ENCODE measurements around the gene ADAT3.

Gene ADAT3

GRCh38 chr19:1918975-1919374 lies 13.8 kb downstream of the ADAT3 start:
- no peak for DNase-seq (ENCODE audit: extremely low read depth, low read depth)
- no peak overlapping the region for H3K4me3 ChIP-seq (replicated peaks; ENCODE audit: low read depth, low read length)
- no peak for TF ChIP-seq CTCF (IDR thresholded peaks at IDR 0.05; ENCODE audit: low read depth, low read length, missing control alignments)

GRCh38 chr19:1920644-1921043 lies 15.4 kb downstream of the ADAT3 start:
- DNase-seq (ENCODE audit: extremely low read depth, low read depth) = no peak
- no peak for TF ChIP-seq CTCF (IDR thresholded peaks at IDR 0.05; ENCODE audit: low read depth, low read length, missing control alignments)
- no peak overlapping the region for H3K4me3 ChIP-seq (replicated peaks; ENCODE audit: low read depth, low read length)

- TF ChIP-seq CTCF (IDR thresholded peaks at IDR 0.05; ENCODE audit: low read depth, low read length, missing control alignments) = no peak
- DNase-seq (ENCODE audit: extremely low read depth, low read depth) = no peak
- no peak overlapping the region for H3K4me3 ChIP-seq (replicated peaks; ENCODE audit: low read depth, low read length)
Observed at GRCh38 chr19:1921326-1921725, 16.1 kb downstream of the ADAT3 start.

- no peak for DNase-seq (ENCODE audit: extremely low read depth, low read depth)
- H3K4me3 ChIP-seq (replicated peaks; ENCODE audit: low read depth, low read length) = no peak overlapping the region
- no peak for TF ChIP-seq CTCF (IDR thresholded peaks at IDR 0.05; ENCODE audit: low read depth, low read length, missing control alignments)
Observed at GRCh38 chr19:1921825-1922224, 16.6 kb downstream of the ADAT3 start.

GRCh38 chr19:1922803-1923202 lies 17.6 kb downstream of the ADAT3 start:
- no peak for TF ChIP-seq CTCF (IDR thresholded peaks at IDR 0.05; ENCODE audit: low read depth, low read length, missing control alignments)
- no peak for DNase-seq (ENCODE audit: extremely low read depth, low read depth)
- H3K4me3 ChIP-seq (replicated peaks; ENCODE audit: low read depth, low read length) = no peak overlapping the region

GRCh38 chr19:1923319-1923718 lies 18.1 kb downstream of the ADAT3 start:
- no peak overlapping the region for H3K4me3 ChIP-seq (replicated peaks; ENCODE audit: low read depth, low read length)
- TF ChIP-seq CTCF (IDR thresholded peaks at IDR 0.05; ENCODE audit: low read depth, low read length, missing control alignments) = no peak
- DNase-seq (ENCODE audit: extremely low read depth, low read depth) = no peak

GRCh38 chr19:1924320-1924961 lies 19.2 kb downstream of the ADAT3 start:
- TF ChIP-seq CTCF (IDR thresholded peaks at IDR 0.05; ENCODE audit: low read depth, low read length, missing control alignments) = no peak
- H3K4me3 ChIP-seq (replicated peaks; ENCODE audit: low read depth, low read length) = no peak overlapping the region
- DNase-seq (ENCODE audit: extremely low read depth, low read depth) = no peak

All from HFF-Myc (cell line).